Stimulated activated CD8-positive, alpha-beta memory T cell treated with anti-CD3 and anti-CD28 coated beads, Interleukin-12 subunit alpha, Interleukin-12 subunit beta, amount 100 ng/mL, for 24 hours (primary cell): ENCODE results near the gene DNMT1.
"Not testable (repeated sequence)": the region's sequence is repeated elsewhere in the genome, so short reads cannot be mapped to it uniquely, and the experiment has no call there.

Source experiments
- DNase-seq: peaks from one replicate; pipeline ENCODE4 v3.0.0-alpha.2; 2020; ENCODE audit errors: extremely low read depth

The DNMT1 gene

DNA sequence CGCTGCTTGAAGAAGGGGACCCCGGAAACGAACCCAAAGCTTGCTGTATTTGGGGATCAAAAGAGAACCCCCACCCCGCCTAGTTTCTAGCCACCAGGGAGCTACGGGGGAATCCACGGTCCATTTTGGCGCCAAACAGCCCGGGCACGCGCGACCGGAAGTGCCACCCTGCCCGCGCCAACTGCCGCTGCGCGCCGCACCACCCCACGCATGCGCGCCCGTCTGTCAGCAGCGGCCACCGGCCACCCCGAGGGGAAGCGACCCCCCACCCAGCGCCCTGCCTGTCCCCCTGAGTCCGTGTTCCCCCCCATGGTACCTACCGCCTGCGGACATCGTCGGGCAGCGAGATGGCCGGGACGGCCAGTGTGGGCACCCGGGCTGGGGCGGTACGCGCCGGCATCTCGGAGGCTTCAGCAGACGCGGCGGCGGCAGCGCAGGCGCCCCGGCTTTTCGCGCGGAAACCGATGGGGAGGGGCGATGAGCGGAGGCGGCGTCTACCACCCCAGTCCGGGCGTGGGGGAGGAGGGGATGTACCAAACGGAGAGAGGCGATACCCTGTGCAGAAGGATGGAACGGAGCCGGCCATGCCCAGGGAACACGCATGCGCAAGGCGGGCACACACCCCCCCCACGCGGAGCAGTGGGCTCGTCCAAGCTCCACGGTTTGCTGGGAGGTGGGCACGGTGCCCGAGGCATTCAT, at the start of gene DNMT1:
TSS of gene DNMT1 (minus strand) at position 454 of the 699 bp plus-strand sequence. CDS start at position 400, 54 bp downstream.
- DNase-seq: peak; percentile 94

DNA sequence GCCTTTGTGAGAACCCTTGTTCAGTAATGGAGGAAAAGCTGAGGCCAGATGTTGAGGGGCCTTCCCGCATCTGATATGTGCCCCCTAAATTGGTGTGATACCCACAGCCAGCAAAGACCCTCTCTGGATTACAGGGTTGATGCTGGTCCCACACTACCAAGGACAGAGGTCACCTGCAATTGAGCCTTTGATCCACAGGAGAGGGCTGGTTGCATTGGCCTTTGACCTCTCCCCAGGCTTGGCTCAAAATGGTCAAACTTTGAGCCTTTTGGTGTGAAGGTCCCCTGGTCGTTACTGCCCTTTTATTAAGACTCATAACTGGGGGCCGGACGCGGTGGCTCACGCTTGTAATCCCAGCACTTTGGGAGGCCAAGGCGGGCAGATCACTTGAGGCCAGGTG, 48.9 kb upstream of the DNMT1 start:
- DNase-seq: no peak

DNA sequence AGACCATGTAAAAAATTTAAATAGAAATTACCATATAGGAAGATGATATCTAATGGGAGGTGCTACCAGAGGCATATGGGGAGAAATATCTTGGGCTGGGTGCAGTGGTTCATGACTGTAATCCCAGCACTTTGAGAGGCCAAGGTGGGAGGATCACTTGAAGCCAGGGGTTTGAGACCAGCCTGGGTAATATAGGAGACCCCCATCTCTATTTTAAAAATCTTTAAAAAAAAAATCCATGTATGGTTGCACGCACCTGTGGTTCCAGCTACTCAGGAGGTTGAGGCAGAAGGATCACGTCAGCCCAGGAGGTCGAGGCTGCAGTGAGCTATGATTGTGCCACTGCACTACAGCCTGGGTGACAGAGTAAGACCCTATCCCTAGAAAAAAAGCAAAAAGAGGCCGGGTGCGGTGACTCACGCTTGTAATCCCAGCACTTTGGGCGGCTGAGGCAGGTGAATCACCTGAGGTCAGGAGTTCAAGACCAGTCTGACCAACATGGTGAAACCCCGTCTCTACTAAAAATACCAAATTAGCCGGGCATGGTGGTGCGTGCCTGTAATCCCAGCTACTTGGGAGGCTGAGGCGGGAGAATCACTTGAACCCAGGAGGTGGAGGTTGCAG, 47.2 kb upstream of the DNMT1 start:
- not testable (repeated sequence) for DNase-seq

DNA sequence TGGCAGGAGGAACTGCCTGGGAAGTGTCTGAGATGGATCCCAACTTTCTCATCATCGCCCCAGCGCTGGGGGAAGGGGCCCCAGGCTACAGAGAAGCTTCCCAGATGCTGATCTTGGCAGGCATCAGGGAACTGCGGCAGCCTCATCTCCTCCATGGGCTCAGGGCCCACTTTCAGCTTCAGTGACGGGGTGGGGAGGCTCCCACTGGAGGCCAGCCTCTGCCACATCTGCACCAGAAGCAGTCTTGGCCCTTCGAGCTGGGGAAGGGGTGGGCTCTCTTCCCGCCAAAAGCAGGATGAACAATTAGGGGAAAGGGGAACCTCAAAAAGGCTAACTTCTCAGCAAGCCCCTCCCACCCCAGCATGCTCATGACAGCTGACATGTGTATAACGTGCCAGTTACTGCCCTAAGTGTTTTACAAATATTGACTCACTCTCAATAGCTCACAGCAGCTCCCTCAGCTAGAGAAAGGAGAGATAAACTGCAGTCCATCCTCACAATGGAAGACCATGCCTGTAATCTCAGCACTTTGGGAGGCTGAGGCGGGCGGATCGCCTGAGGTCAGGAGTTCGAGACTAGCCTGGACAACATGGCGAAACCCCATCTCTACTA, 43.5 kb upstream of the DNMT1 start:
- DNase-seq: no peak

DNA sequence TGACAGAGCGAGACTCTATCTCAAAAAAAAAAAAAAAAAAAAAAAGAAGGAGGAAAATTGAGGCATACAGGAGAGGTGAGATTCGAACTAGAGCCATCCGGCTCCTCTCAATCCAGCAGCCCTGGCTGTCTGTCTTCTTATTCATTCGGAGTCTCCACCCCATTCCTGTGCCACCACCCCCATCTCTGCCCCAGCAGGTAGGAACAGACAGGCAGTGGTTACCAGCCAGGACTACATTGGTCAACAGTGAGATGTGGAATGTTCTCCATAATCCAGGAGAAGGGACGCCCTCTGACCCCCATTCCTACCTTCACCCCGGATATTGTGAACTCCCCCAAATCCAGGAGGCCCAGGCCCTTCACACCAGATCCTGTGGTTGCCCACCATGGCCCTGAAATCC, 42.9 kb upstream of the DNMT1 start:
- DNase-seq: no peak

DNA sequence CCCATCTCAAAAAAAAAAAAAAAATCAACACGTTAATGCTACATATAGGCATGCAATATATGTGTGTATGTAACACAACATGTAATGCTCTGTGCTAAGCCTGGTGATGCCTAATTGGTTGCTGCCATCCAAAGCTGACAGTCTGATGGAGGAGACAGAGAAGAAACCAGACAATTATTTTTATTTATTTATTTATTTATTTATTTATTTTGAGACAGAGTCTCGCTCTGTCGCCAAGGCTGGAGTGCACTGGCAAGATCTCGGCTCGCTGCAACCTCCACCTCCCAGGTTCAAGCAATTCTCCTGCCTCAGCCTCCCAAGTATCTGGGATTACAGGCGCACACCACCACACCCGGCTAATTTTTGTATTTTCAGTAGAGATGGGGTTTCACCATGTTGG, 40.7 kb upstream of the DNMT1 start:
- not testable (repeated sequence) for DNase-seq

DNA sequence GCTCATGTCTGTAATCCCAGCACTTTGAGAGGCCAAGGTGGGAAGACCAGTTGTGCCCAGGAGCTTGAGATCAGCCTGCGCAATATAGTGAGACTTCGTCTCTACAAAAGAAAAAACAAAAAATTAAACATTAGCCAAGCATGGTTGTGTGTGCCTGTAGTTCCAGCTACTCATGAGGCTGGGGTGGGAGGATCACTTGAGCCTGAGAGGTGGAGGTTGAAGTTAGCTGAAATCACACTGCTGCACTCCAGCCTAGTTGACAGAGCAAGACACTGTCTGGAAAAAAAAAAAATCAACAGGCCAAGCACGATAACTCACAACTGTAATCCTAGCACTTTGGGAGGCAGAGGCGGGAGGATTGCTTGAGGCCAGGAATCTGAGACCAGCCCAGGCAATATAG, 40.2 kb upstream of the DNMT1 start:
- DNase-seq: no peak

DNA sequence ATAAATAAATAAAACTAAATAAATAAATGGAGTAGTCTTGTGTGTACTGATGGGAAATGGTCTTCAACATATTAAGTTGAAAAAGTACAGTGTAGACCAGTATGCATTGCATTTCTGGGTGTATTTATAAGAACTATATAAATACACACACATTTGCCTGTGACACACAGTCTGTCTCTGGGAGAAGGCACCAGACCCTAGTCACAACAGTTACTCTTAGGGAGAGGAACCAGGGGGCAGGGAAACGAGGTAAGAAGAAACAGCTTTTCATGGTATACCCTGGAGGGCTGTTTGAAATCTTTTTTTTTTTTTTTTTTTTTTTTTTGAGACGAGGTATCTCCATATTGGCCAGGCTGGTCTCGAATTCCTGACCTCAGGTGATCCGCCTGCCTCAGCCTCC, 39.2 kb upstream of the DNMT1 start:
- no peak for DNase-seq

DNA sequence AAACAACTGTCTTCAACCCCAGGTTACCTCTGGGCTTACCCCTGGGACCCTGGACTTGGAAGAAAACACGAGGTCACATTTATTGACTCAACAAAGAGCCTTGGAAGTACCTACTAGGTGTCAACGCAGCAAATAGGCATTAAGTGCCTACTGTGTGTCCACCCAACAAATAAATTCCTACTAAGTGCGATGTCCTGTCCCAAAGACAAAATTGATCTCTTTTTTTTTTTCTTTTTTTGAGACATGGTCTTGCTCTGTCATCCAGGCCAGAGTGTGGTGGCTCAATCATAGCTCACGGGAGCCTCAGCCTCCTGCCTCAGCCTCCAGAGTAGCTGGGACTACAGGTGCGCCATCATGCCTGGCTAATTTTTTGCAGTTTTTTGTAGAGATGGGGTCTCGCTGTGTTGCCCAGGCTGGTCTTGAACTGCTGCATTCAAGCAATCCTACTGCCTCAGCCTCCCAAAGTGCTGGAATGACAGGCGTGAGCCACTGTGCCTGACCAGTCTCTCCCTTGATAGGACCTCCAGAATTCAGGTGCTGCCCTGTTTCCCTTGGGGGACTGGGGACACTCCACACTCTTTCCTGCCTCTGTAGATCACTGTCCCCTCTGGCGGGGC, 37.0 kb upstream of the DNMT1 start:
- no peak for DNase-seq

DNA sequence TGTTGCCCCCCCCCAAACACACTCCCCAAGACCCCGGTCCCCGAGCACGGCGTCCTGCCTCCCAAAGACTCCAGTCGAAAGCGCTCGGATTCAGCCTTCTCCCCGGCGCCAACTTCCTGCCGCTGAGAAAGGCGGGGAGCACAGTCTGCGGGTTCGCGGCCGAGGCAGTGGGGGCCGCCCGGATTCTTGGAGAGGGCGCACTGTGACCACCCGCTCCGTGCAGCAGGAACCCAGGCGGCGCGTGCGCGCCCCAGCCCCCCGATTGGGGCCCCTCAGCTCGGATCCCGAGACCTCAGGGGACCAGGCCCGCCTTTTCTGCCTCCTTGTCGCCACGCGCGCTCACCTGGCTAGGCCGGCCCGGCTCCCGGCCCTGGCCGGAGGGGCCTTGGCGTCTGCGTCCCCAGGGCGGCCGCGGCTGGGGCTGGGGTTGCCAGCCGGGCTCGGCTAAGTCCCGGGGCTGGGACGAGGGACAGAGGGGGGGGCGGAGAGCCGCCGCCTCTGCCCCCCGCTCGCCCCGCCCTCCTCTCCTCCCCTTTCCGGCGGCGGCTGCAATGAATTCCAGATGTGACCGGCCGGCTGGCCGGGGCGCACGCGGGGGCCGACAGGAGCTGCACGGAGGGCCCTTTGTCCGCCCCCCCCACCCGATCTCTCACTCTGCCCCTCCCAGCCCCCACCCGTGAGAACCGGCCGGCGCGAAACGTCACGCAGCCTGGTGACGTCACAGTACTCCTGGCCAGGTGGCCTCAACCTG, 36.3 kb upstream of the DNMT1 start, which contains the start of gene S1PR2:
TSS of gene S1PR2 (minus strand) at position 471 of the 751 bp plus-strand sequence. CDS start 6,426 bp downstream, outside the sequence.
- no peak for DNase-seq

DNA sequence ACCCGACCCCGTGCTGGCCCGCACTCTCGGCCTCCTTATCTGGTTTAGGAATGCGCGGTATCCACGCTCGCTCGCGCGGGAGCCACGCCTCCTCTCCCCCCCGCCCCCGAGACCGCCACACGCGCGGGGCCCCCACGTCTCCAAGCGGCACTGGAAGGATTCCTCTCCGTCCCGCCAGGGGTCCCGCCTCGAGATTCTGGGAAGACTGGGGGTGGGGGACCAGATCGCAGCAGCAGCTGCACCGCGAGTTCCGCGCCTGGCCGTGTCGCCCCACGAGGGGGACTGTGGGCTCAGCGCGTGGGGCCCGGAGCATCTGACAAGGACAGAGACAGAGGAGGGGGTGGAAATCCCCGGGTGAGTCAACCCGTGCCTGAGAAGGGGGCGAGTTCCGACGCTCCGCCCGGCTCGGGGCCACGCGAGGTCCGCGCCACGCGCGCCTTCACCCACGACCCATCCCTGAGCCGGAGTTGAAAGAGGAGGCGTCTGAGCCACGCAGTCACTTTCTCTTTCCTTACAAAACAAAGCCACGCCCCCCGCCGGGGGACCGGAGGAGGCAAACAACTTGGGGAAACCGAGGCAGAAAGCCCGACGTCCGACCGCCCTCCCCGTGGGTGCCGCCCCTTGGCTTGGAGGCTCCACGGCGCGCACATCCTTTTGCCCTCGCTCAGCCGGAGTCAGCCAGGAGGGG, 35.6 kb upstream of the DNMT1 start:
- DNase-seq: no peak

DNA sequence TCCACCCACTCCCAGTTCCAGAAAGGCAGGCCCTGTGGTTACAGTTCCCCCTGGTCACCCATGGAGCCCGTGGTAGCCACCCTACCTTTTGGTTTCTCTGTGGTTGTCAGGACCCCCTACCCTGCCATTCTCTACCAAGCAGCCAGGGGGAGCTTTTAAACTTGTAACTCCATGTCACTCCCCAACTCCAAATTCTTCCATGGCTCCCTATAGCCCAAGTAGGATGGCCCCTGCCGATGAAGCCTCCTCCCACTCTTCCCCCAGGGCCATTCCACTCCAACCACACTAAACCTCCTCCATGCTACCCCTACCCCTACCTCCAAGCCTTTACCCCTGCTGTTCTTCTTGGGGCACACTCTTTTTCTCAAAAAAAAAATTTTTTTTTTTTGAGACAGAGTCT, 34.2 kb upstream of the DNMT1 start:
- no peak for DNase-seq

DNA sequence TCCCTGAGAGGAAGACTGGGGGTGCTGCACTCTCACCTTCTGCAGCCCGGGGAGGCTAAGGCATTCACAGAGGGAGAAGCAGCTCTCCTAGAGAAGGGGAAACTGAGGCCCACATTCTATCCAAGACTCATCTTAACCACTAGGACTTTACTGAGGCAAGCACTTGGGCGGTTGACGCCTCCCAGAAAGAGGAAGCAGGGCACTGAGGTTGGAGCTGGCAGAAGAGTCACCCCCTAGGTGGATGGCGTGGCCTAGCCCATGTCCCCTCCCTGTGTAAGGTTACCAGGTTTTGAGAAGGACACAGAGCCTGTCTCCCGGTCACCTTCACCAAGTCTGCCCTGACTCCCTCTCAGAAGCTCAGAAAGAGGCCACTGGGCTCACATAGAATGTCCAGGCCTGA, 33.6 kb upstream of the DNMT1 start:
- no peak for DNase-seq

DNA sequence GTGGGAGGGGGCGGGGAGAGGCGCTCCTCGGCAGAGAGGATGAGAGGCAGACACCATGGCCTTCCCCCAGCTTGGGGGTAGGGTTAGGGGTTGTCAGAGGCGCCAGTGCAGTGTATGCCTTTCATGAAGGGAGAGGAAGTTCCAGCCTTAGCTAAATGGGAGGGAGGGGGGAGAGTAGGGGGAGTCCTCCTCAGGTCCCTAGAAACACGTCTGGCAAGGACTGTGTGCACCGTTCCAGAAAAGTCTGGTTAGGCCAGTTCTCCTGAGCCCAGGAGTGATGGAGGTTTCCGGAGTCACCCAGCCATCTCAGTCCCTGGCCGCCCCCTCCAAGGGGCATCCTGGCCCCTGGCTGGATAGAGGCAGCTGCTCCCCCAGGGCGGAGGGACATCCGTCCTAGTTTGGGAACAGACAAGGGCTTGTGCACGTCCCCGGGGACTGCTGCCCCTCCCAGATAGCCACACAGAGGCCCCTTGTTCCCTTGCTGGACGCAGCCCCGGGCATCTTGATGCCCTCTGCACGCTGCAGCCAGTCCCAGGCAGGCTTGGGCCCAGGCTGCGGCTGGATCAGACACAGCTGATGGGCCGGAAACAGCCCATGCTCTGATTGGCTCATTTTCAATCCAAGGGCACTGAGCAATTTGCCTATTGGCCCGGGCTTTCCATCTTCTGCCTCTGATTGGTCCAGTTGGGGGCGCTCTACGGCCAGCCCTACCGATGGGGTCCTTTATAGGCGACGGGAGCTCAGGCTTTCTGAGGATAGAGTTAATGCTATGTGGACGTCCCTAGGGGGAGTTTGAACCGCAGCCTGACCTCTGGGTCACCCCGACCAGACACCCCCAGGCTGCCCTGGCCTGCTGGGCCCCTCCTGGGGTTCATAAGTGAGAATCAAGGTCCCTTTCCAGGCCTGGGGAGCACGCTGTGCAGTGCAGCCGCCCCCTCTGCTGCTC, 32.5 kb upstream of the DNMT1 start:
- no peak for DNase-seq

DNA sequence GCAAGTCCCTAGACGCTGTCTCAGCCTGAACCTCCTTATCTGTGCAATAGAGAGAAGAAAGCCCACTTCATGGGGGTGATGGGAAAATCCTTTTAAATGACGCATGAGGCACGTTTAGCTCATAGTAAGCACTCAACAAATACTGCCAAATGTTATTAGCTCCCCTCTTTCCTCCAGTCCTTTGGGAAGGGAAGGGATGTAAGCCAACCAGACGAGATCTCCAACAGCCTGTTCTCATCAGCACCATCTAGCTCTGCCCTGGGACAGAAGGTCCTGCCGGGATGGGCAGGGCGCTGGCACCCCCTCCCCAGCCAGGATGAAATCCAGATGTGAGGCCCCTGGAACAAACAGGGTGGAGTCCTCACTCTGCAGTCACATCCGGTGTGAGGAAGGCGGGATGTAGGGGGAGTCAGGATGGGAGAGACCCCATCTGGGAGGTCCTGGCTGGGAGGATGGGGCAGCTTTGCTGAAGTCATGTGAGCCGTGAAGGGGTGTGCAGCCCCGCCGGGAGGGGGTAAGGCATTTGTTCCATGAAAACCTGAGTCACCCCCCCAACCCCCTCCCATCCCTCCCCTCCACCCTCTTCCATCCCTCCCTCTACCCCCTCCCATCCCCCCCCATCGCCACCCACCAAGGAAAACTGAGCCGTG, 31.7 kb upstream of the DNMT1 start:
- DNase-seq: no peak

DNA sequence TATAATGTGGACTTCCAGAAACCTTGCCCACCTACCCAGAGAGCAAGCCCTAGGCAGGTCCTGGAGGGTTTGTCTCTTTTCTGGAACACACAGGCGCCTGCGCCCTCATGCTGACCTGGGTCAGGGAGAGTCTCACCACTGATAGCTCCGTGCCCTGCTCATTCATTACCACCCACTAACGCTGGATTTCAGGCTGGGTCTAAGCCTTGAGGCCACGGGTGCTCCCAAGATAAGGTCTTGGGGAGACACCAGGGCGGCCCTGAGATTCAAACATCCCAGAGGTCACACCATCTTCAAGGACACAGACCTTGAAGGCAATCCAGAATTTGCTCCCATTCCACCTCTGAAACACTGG, 31.2 kb upstream of the DNMT1 start:
- no peak for DNase-seq

DNA sequence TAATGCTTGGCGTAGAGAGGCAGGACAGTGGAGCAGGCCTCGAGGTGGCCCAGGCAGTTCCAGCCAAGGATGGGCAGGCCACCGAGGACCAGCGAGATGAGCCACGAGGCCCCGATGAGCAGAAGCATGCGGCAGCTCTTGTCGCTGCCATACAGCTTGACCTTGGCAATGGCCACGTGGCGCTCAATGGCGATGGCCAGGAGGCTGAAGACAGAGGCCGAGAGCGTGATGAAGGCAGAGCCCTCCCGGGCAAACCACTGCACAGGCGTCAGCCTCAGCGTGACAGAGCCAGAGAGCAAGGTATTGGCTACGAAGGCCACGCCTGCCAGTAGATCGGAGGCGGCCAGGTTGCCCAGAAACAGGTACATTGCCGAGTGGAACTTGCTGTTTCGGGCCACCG, 29.6 kb upstream of the DNMT1 start:
- no peak for DNase-seq

DNA sequence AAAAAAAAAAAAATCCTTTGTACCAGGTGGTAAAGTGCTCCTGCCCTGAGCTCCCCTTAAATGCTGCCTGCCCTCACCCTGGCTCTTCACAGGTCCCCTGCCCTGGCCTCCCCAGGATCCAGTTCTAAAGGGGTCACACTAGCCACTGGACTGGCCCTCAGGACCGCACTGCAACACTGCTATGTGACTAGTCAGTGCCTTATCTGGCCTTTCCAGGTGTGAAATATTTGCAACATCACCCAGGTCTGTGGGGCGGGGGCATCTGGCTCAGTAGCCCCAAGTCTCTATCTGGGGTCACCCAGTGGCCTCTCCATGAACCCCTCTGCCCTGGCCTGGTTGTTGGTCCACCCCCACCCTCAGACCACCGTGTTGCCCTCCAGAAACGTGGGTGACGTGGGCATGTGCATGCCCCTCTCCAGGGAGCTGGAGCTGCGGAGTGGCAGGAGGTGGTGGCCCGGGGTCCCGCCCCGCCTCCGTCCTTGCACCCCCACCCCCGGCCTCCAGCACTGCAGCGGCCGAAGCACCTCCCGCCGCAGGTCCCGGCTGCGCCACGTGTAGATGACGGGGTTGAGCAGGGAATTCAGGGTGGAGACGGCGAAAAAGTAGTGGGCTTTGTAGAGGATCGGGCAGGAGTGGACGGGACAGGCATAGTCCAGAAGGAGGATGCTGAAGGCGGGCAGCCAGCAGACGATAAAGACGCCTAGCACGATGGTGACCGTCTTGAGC, 28.9 kb upstream of the DNMT1 start:
- no peak for DNase-seq
